Ammon's horn (tissue), 1 donor: ENCODE data around the gene FAM120B.
A peak's percentile ranks its signal among the peaks of the same experiment; 100 is the strongest.

Experiments used
- DNase-seq: peaks from one replicate; pipeline ENCODE4 v3.0.0-alpha.2; 2016; ENCODE audit warnings: low spot score

Gene FAM120B

GRCh38 chr6:170286246-170286933 lies 20.2 kb upstream of the FAM120B start:
- peak; percentile 84 for DNase-seq

GRCh38 chr6:170286934-170287265 lies 19.7 kb upstream of the FAM120B start:
- DNase-seq: no peak

- no peak for DNase-seq
Measured at GRCh38 chr6:170287371-170287876, 19.1 kb upstream of the FAM120B start.

- DNase-seq: no peak
Measured at GRCh38 chr6:170288091-170288631, 18.4 kb upstream of the FAM120B start.

GRCh38 chr6:170288852-170289179 lies 17.7 kb upstream of the FAM120B start:
- no peak for DNase-seq

- no peak for DNase-seq
Measured at GRCh38 chr6:170289180-170289931, 17.2 kb upstream of the FAM120B start.

- DNase-seq: no peak
Measured at GRCh38 chr6:170289951-170290295, 16.6 kb upstream of the FAM120B start.

GRCh38 chr6:170290296-170291128 lies 16.0 kb upstream of the FAM120B start, which contains the start of gene DLL1:
Gene DLL1, minus strand, starts transcription at chr6:170291078. Its CDS starts 939 bp downstream, at chr6:170290139.
- peak; percentile 91 for DNase-seq

- peak; percentile 94 for DNase-seq
Measured at GRCh38 chr6:170291271-170292110, 15.1 kb upstream of the FAM120B start.

- DNase-seq: no peak
Measured at GRCh38 chr6:170292111-170292406, 14.5 kb upstream of the FAM120B start.

GRCh38 chr6:170292407-170293158 lies 14.0 kb upstream of the FAM120B start:
- DNase-seq: peak; percentile 67

GRCh38 chr6:170293341-170294231 lies 13.0 kb upstream of the FAM120B start:
- no peak for DNase-seq

GRCh38 chr6:170294298-170294730 lies 12.2 kb upstream of the FAM120B start:
- DNase-seq: no peak

- DNase-seq: no peak
Measured at GRCh38 chr6:170294813-170295509, 11.6 kb upstream of the FAM120B start.

GRCh38 chr6:170295510-170296422 lies 10.8 kb upstream of the FAM120B start:
- no peak for DNase-seq

- no peak for DNase-seq
Measured at GRCh38 chr6:170296423-170296745, 10.2 kb upstream of the FAM120B start.

- DNase-seq: no peak
Measured at GRCh38 chr6:170296746-170297575, 9.6 kb upstream of the FAM120B start.
